COLO829 (cell line): ENCODE data around the gene KRTAP29-1.
A peak's percentile ranks its signal among the peaks of the same experiment; 100 is the strongest.

Experiments used
- DNase-seq: peaks from one replicate; pipeline ENCODE4 v3.0.0; 2012; ENCODE audit warnings: low spot score

The KRTAP29-1 gene

GRCh38 chr17:41327411-41328120 is 24.9 kb upstream of the KRTAP29-1 start:
- no peak for DNase-seq

GRCh38 chr17:41326173-41327145 is 23.8 kb upstream of the KRTAP29-1 start:
- no peak for DNase-seq

GRCh38 chr17:41325611-41326010 is 23.0 kb upstream of the KRTAP29-1 start:
- DNase-seq, result no peak

GRCh38 chr17:41325126-41325525 is 22.5 kb upstream of the KRTAP29-1 start:
- DNase-seq, result no peak

GRCh38 chr17:41324180-41325075 is 21.8 kb upstream of the KRTAP29-1 start:
- DNase-seq, result no peak

GRCh38 chr17:41322903-41323895 is 20.5 kb upstream of the KRTAP29-1 start:
- no peak for DNase-seq

GRCh38 chr17:41322094-41322902 is 19.6 kb upstream of the KRTAP29-1 start:
- peak; percentile 34 for DNase-seq

- DNase-seq, result no peak
These were observed 15.6 kb upstream of the KRTAP29-1 start for GRCh38 chr17:41318231-41318630.

GRCh38 chr17:41315814-41316445 is 13.3 kb upstream of the KRTAP29-1 start:
- no peak for DNase-seq

GRCh38 chr17:41315204-41315794 is 12.6 kb upstream of the KRTAP29-1 start, which contains the start of gene KRTAP17-1:
KRTAP17-1 (minus strand) TSS chr17:41315710; CDS start chr17:41315650, 60 bp downstream.
- no peak for DNase-seq

GRCh38 chr17:41311111-41311510 is 8.5 kb upstream of the KRTAP29-1 start:
- no peak for DNase-seq

GRCh38 chr17:41308918-41309359 is 6.3 kb upstream of the KRTAP29-1 start, which contains the start of gene KRTAP16-1:
KRTAP16-1 (minus strand) TSS chr17:41309309; CDS start chr17:41309253, 56 bp downstream.
- no peak for DNase-seq

GRCh38 chr17:41308251-41308917 is 5.7 kb upstream of the KRTAP29-1 start:
- no peak for DNase-seq

- DNase-seq, result no peak
These were observed 5.0 kb upstream of the KRTAP29-1 start for GRCh38 chr17:41307647-41308046.

- DNase-seq, result no peak
These were observed 1.4 kb upstream of the KRTAP29-1 start for GRCh38 chr17:41304091-41304490.

GRCh38 chr17:41302981-41303380 is 330 bp upstream of the KRTAP29-1 start:
- DNase-seq, result no peak

- no peak for DNase-seq
These were observed 1.4 kb downstream of the KRTAP29-1 start for GRCh38 chr17:41301204-41301790.
